ENCODE measurements around the gene BRPF1.

DNA sequence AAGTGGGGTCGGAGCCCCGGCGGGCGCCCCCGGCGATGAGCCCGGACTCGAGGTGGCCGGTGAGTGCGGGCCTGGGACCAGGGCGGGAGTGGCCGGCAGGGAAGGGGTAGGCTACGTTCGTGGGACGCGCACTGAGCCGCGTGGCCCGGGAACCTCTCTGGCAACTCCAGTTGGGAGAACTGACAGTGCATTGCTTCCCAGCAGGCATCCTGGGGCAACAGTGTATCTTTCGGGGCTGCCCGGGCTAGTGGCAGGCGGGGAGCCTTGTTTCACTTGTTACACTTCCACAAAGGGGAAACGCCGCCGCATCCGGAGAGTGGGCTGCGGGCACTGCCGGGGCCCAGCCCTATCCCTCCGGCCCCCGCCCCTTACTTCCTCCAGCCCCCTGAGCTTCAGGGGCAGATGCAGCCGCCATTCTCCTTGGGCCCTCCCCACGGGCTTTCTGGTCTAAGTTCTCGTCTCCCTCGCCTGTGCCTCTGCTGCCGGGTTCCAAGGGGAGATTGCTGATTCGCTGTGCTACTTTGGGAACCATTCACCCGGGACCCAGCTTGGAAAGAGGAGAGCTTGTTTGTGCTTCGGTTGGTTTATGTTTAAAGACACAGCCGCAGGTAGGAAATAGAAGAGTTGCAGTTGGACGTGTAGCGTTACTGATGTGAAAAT is 675 bp downstream of the BRPF1 start:
- TF ChIP-seq, protein P1, sequence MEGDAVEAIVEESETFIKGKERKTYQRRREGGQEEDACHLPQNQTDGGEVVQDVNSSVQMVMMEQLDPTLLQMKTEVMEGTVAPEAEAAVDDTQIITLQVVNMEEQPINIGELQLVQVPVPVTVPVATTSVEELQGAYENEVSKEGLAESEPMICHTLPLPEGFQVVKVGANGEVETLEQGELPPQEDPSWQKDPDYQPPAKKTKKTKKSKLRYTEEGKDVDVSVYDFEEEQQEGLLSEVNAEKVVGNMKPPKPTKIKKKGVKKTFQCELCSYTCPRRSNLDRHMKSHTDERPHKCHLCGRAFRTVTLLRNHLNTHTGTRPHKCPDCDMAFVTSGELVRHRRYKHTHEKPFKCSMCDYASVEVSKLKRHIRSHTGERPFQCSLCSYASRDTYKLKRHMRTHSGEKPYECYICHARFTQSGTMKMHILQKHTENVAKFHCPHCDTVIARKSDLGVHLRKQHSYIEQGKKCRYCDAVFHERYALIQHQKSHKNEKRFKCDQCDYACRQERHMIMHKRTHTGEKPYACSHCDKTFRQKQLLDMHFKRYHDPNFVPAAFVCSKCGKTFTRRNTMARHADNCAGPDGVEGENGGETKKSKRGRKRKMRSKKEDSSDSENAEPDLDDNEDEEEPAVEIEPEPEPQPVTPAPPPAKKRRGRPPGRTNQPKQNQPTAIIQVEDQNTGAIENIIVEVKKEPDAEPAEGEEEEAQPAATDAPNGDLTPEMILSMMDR (conservative IDR thresholded peaks at IDR 0.05; ENCODE audit: low read depth in 2 of 2), result no peak
- TF ChIP-seq, protein P2, sequence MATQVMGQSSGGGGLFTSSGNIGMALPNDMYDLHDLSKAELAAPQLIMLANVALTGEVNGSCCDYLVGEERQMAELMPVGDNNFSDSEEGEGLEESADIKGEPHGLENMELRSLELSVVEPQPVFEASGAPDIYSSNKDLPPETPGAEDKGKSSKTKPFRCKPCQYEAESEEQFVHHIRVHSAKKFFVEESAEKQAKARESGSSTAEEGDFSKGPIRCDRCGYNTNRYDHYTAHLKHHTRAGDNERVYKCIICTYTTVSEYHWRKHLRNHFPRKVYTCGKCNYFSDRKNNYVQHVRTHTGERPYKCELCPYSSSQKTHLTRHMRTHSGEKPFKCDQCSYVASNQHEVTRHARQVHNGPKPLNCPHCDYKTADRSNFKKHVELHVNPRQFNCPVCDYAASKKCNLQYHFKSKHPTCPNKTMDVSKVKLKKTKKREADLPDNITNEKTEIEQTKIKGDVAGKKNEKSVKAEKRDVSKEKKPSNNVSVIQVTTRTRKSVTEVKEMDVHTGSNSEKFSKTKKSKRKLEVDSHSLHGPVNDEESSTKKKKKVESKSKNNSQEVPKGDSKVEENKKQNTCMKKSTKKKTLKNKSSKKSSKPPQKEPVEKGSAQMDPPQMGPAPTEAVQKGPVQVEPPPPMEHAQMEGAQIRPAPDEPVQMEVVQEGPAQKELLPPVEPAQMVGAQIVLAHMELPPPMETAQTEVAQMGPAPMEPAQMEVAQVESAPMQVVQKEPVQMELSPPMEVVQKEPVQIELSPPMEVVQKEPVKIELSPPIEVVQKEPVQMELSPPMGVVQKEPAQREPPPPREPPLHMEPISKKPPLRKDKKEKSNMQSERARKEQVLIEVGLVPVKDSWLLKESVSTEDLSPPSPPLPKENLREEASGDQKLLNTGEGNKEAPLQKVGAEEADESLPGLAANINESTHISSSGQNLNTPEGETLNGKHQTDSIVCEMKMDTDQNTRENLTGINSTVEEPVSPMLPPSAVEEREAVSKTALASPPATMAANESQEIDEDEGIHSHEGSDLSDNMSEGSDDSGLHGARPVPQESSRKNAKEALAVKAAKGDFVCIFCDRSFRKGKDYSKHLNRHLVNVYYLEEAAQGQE (IDR thresholded peaks at IDR 0.05; ENCODE audit: unreplicated experiment), result no peak
- TF ChIP-seq ZNF114 (CRISPR knock-in tag; IDR thresholded peaks at IDR 0.05), result no peak
- no peak for TF ChIP-seq POLR2AphosphoS5 (IDR thresholded peaks at IDR 0.05; ENCODE audit: low read depth)
- TF ChIP-seq JUNB (IDR thresholded peaks at IDR 0.05; ENCODE audit: unreplicated experiment), result no peak
- no peak for TF ChIP-seq EZH2 (IDR thresholded peaks at IDR 0.05; ENCODE audit: low read depth, unreplicated experiment)
- TF ChIP-seq, protein P3, sequence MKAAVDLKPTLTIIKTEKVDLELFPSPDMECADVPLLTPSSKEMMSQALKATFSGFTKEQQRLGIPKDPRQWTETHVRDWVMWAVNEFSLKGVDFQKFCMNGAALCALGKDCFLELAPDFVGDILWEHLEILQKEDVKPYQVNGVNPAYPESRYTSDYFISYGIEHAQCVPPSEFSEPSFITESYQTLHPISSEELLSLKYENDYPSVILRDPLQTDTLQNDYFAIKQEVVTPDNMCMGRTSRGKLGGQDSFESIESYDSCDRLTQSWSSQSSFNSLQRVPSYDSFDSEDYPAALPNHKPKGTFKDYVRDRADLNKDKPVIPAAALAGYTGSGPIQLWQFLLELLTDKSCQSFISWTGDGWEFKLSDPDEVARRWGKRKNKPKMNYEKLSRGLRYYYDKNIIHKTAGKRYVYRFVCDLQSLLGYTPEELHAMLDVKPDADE (IDR thresholded peaks at IDR 0.05), result no peak
- TF ChIP-seq NANOG (IDR thresholded peaks at IDR 0.05; ENCODE audit: borderline replicate concordance), result no peak
